K562 (cell line): ENCODE data around the gene CPA4. TPM values are rescaled to one million over a fixed set of nuclear protein-coding genes. Genes with fewer than 3 reads are reported as not detected.

ENCODE experiments used
- ATAC-seq: fragments of 200-7000 bp; cut with Tn5 transposase; 3 replicates; pipeline ENCODE4 v1.9.1; 2020; ENCODE audit warnings: moderate library complexity
- BruUV-seq: library from RNA; stranded (reverse); fragments of 400-500 nt; replicated peaks from 2 replicates; lab custom pipeline; 2021; lab: Mats Ljungman, UMichigan
- CTCF ChIA-PET: fragments of 300-600 bp; formaldehyde crosslinking; extraction: SDS; loops from one replicate; lab custom pipeline; 2021; ENCODE audit warnings: low intra/inter-chr PET ratio; lab: Yijun Ruan, JAX
- POLR2A ChIA-PET: fragments of 300-600, 350-650 bp; sonication (Branson Sonifier 250); formaldehyde crosslinking; extraction: SDS; loops from one replicate; lab custom pipeline; 2021; ENCODE audit warnings: antibody characterized with exemption, inconsistent platforms; lab: Yijun Ruan, JAX
- DNase-seq, 4 experiments: peaks; one replicate each; pipeline versions ENCODE4 v3.0.0 to v3.0.0-alpha.2; 2011 to 2018; ENCODE audit warnings: low spot score in 3 of 4, mixed read lengths in 3 of 4; ENCODE audit errors: extremely low read depth in 1 of 4
- FAIRE-seq: peaks from 2 replicates; lab custom pipeline; 2011; peaks lifted over from hg19 to GRCh38; lab: Jason Lieb, UNC
- H2AFZ ChIP-seq: 2 replicates; pipeline ENCODE4 v1.6.0; 2011; ENCODE audit warnings: low read depth, low read length, control low read depth, inconsistent platforms
- H3K27ac ChIP-seq: fragments of 200-600 bp; 3 replicates; pipeline ENCODE4 v1.8.0; 2011; ENCODE audit warnings: low read depth, mild to moderate bottlenecking, control low read depth, inconsistent platforms, low read length, moderate library complexity, mixed read lengths; ENCODE audit errors: extremely low read depth
- H3K27me3 ChIP-seq, 2 experiments: fragments of 300-600 bp in 1 of 2; 2 replicates in 1 of 2; 3 replicates in 1 of 2; pipeline versions ENCODE4 v1.6.0 to v1.8.0; 2011; ENCODE audit warnings: inconsistent platforms in 2 of 2, low read length in 2 of 2, mild to moderate bottlenecking in 1 of 2, mixed read lengths in 1 of 2, moderate library complexity in 1 of 2; ENCODE audit not compliant: control insufficient read depth in 2 of 2, insufficient read depth in 2 of 2
- H3K36me3 ChIP-seq: fragments of 300-600 bp; 3 replicates; pipeline ENCODE4 v1.8.0; 2011; ENCODE audit warnings: mild to moderate bottlenecking, low read length, inconsistent platforms; ENCODE audit not compliant: control insufficient read depth, insufficient read depth
- H3K4me1 ChIP-seq, 2 experiments: fragments of 200-600 bp in 1 of 2; replicated peaks in 1 of 2; 2 replicates in 1 of 2; 3 replicates in 1 of 2; pipeline versions ENCODE4 v1.5.1 to v1.8.0; 2011; ENCODE audit warnings: inconsistent platforms in 2 of 2, low read length in 2 of 2, mild to moderate bottlenecking in 1 of 2, mixed read lengths in 1 of 2, moderate library complexity in 1 of 2; ENCODE audit not compliant: control insufficient read depth in 2 of 2, insufficient read depth in 2 of 2
- H3K4me2 ChIP-seq: 2 replicates; pipeline ENCODE4 v1.6.1; 2011; ENCODE audit warnings: low read length, control low read depth, inconsistent platforms, mixed read lengths; ENCODE audit not compliant: insufficient read depth
- H3K4me3 ChIP-seq: fragments of 200-600 bp; sonication (generic), shearing (Covaris generic); 2 replicates; pipeline ENCODE4 v1.5.1; 2016; ENCODE audit warnings: control low read depth, inconsistent platforms
- H3K79me2 ChIP-seq: fragments of 200-600 bp; 3 replicates; pipeline ENCODE4 v1.8.0; 2011; ENCODE audit warnings: low read length, inconsistent platforms; ENCODE audit not compliant: control insufficient read depth, insufficient read depth
- H3K9ac ChIP-seq, 2 experiments: 2 replicates each; pipeline versions ENCODE4 v1.6.0 to v1.6.1; 2011; ENCODE audit warnings: low read depth in 2 of 2, low read length in 2 of 2, control low read depth in 1 of 2, inconsistent platforms in 1 of 2, mild to moderate bottlenecking in 1 of 2, mixed read lengths in 1 of 2; ENCODE audit not compliant: insufficient read depth in 1 of 2
- H3K9me1 ChIP-seq: one replicate; pipeline ENCODE4 v1.6.0; 2011; ENCODE audit warnings: inconsistent platforms, mild to moderate bottlenecking, low read length, moderate library complexity; ENCODE audit not compliant: control insufficient read depth, insufficient read depth
- H3K9me3 ChIP-seq: replicated peaks from 2 replicates; pipeline ENCODE4 v1.5.1; 2011; ENCODE audit warnings: low read depth, low read length, inconsistent platforms; ENCODE audit not compliant: control insufficient read depth, insufficient read depth
- H4K20me1 ChIP-seq: replicated peaks from 2 replicates; pipeline ENCODE4 v1.6.1; 2011; ENCODE audit warnings: low read length, inconsistent platforms, mixed read lengths; ENCODE audit not compliant: control insufficient read depth, insufficient read depth
- CREBBP ChIP-seq: IDR thresholded peaks from one replicate; pipeline ENCODE4 v1.6.1; 2012; ENCODE audit warnings: low read depth, mild to moderate bottlenecking, control low read depth, inconsistent platforms, low read length
- EP300 ChIP-seq: IDR thresholded peaks from 2 replicates; pipeline ENCODE4 v1.6.1; 2012; ENCODE audit warnings: low read length, improper control_type of control experiment
- KAT8 ChIP-seq: fragments of 450-650 bp; IDR thresholded peaks from 2 replicates; pipeline ENCODE4 v1.6.1; 2016; ENCODE audit warnings: low read depth, mild to moderate bottlenecking
- NONO ChIP-seq, 2 experiments: fragments of 200-400 bp in 1 of 2; fragments of 450-650 bp in 1 of 2; formaldehyde crosslinking in 1 of 2; IDR thresholded peaks; 2 replicates each; pipeline ENCODE4 v1.6.1; 2017; ENCODE audit warnings: low read depth in 2 of 2, mild to moderate bottlenecking in 2 of 2, moderate library complexity in 2 of 2, low read length in 1 of 2
- SPI1 ChIP-seq: IDR thresholded peaks from 2 replicates; pipeline ENCODE4 v1.6.1; 2011; ENCODE audit warnings: low read depth, low read length, control low read depth, borderline replicate concordance
- TFE3 ChIP-seq: fragments of 450-650 bp; formaldehyde crosslinking; IDR thresholded peaks from 2 replicates; pipeline ENCODE4 v1.4.0; 2020; ENCODE audit warnings: mild to moderate bottlenecking, mixed read lengths
- YY1 ChIP-seq, 3 experiments: IDR thresholded peaks; 2 replicates each; pipeline ENCODE4 v1.6.1; 2011; ENCODE audit warnings: low read length in 2 of 3, mild to moderate bottlenecking in 2 of 3, moderate library complexity in 2 of 3, borderline replicate concordance in 1 of 3, control low read depth in 1 of 3, low read depth in 1 of 3; ENCODE audit not compliant: insufficient read depth in 3 of 3, insufficient replicate concordance in 2 of 3, control insufficient read depth in 1 of 3, insufficient read length in 1 of 3; ENCODE audit errors: extremely low read depth in 1 of 3
- ZNF324 ChIP-seq: fragments of 250-450 bp; sonication (Bioruptor Pico); IDR thresholded peaks from 2 replicates; pipeline ENCODE4 v1.4.0; 2020; ENCODE audit warnings: mild to moderate bottlenecking
- ZNF778 ChIP-seq: fragments of 450-650 bp; formaldehyde crosslinking; IDR thresholded peaks from 2 replicates; pipeline ENCODE4 v1.4.0; 2020; ENCODE audit warnings: mild to moderate bottlenecking, moderate library complexity
- WGBS: fragments of 100-300 bp; shearing (Covaris generic); methylation state at CpG from one replicate; pipeline ENCODE4 v1.1.6; 2016; ENCODE audit warnings: low coverage, mixed read lengths; ENCODE audit not compliant: insufficient coverage; ENCODE audit errors: missing lambda C conversion rate; 5-methylcytosine and 5-hydroxymethylcytosine counted together
- in situ Hi-C: fragments of 300-500 bp; cut with MboI; formaldehyde crosslinking; loops from 4 replicates; pipeline ENCODE4 v1.15.0; 2018; ENCODE audit warnings: inconsistent platforms, mixed read lengths
- intact Hi-C: fragments of 100-400 bp; cut with micrococcal nuclease; formaldehyde crosslinking; loops from 2 replicates; pipeline ENCODE4 v1.14.2; 2022
- polyA plus RNA-seq, 8 experiments: library from polyadenylated mRNA; depleted of rRNA in 4 of 8; stranded (reverse) in 5 of 8; unstranded in 3 of 8; fragments of >200 nt; fragmentation: Nextera tagmentation in 2 of 8; fragmentation: Illumina TruSeq in 1 of 8; extraction: Ambion mirVana in 2 of 8; extraction: Trizol in 1 of 8; gene quantifications; 2 replicates each; pipeline versions ENCODE4 v1.2.1 to v1.2.3, GENCODE V29; 2011 to 2014; ENCODE audit warnings: inconsistent platforms in 1 of 8, missing spikeins in 1 of 8
- total RNA-seq, 7 experiments: library from RNA; depleted of rRNA in 6 of 7; stranded (reverse); fragments of >200 nt in 6 of 7; fragmentation: Illumina TruSeq in 2 of 7; extraction: Trizol in 2 of 7; gene quantifications; 2 replicates each; pipeline versions ENCODE4 v1.2.1 to v1.2.3, GENCODE V29; 2011 to 2021; ENCODE audit warnings: low replicate concordance in 1 of 7
- TF ChIP-seq, protein P1 (sequence below), 2 experiments: IDR thresholded peaks in 1 of 2; conservative IDR thresholded peaks in 1 of 2; 2 replicates each; pipeline ENCODE4 v1.6.1; 2016; ENCODE audit warnings: low read depth in 2 of 2, mild to moderate bottlenecking in 1 of 2, missing compliant biosample characterization in 1 of 2, missing genetic modification characterization in 1 of 2, moderate library complexity in 1 of 2
- TF ChIP-seq, protein P2 (sequence below): sonication (generic); formaldehyde crosslinking; IDR thresholded peaks from 2 replicates; pipeline ENCODE4 v1.8.1; 2023; ENCODE audit warnings: mild to moderate bottlenecking, missing genetic modification reagents

The CPA4 gene
- total and polyA plus RNA-seq, 9 of the 15 experiments (the other 6 are each of a cell fraction or from before 2014, with no cell fraction given): not detected

- 41% methylated on average over 23 of the region's 23 CpGs for WGBS
- Histone ChIP-seq H3K4me1 (peaks cover 8 to 9% of the 10 kb centered on the region in 2 experiments; a peak in 4 of 5 replicates), H3K27ac (no peak overlapping the region), H2AFZ (peak overlapping the region; percentile 80), H3K9ac (peak overlapping the region in 1 of 2 experiments; percentile 56; a peak in 1 of 4 replicates), H3K27me3 (peaks cover 10 to 16% of the 10 kb centered on the region in 2 experiments), H3K4me3 (no peak overlapping the region), H3K36me3 (no peaks in the 10 kb centered on the region), H3K79me2 (no peaks in the 10 kb centered on the region), H3K9me3 (no peaks in the 10 kb centered on the region), H3K9me1 (no peaks in the 10 kb centered on the region), H3K4me2 (peak overlapping the region; percentile 43), H4K20me1 (no peaks in the 10 kb centered on the region)
- peak; percentile 26; the same call in 2 of the 3 replicates for ATAC-seq
- no peak for DNase-seq
- no TSS peak for BruUV-seq
- intact Hi-C loops: loop anchor here (10.0 kb wide), 1 partner anchor 562 kb away; no protein-coding TSS in a partner anchor
- in situ Hi-C loops: no loop called here
- no peak for FAIRE-seq
- ChIA-PET POLR2A (interaction anchor here (1.2 kb wide), 1 partner anchor 22 kb away, joined by 5 read pairs; no protein-coding TSS in a partner anchor), CTCF (no interaction called here)
- TF ChIP-seq, protein P1, sequence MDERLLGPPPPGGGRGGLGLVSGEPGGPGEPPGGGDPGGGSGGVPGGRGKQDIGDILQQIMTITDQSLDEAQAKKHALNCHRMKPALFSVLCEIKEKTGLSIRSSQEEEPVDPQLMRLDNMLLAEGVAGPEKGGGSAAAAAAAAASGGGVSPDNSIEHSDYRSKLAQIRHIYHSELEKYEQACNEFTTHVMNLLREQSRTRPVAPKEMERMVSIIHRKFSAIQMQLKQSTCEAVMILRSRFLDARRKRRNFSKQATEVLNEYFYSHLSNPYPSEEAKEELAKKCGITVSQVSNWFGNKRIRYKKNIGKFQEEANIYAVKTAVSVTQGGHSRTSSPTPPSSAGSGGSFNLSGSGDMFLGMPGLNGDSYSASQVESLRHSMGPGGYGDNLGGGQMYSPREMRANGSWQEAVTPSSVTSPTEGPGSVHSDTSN (CRISPR knock-in tag; IDR thresholded peaks at IDR 0.05; ENCODE audit: low read depth): no peak
- TF ChIP-seq, protein P1 (tag; conservative IDR thresholded peaks at IDR 0.05; ENCODE audit: low read depth): no peak
- TF ChIP-seq, protein P2, sequence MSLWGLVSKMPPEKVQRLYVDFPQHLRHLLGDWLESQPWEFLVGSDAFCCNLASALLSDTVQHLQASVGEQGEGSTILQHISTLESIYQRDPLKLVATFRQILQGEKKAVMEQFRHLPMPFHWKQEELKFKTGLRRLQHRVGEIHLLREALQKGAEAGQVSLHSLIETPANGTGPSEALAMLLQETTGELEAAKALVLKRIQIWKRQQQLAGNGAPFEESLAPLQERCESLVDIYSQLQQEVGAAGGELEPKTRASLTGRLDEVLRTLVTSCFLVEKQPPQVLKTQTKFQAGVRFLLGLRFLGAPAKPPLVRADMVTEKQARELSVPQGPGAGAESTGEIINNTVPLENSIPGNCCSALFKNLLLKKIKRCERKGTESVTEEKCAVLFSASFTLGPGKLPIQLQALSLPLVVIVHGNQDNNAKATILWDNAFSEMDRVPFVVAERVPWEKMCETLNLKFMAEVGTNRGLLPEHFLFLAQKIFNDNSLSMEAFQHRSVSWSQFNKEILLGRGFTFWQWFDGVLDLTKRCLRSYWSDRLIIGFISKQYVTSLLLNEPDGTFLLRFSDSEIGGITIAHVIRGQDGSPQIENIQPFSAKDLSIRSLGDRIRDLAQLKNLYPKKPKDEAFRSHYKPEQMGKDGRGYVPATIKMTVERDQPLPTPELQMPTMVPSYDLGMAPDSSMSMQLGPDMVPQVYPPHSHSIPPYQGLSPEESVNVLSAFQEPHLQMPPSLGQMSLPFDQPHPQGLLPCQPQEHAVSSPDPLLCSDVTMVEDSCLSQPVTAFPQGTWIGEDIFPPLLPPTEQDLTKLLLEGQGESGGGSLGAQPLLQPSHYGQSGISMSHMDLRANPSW (CRISPR knock-in tag): no peak
- TF ChIP-seq YY1 (IDR thresholded peaks at IDR 0.05; ENCODE audit: borderline replicate concordance in 1 of 3, control insufficient read depth in 1 of 3, extremely low read depth in 1 of 3, insufficient read depth in 3 of 3, insufficient read length in 1 of 3, insufficient replicate concordance in 2 of 3, low read depth in 1 of 3, low read length in 2 of 3) (peak in 2 of 3 experiments; percentile 40 to 80), ZNF324 (CRISPR knock-in tag) (no peak), NONO (IDR thresholded peaks at IDR 0.05; ENCODE audit: low read depth in 2 of 2, low read length in 1 of 2) (no peak), EP300 (no peak), TFE3 (CRISPR knock-in tag) (no peak), SPI1 (peak; percentile 31; the same call in 1 of the 2 replicates), CREBBP (no peak), ZNF778 (CRISPR knock-in tag) (no peak), KAT8 (0 out of 2 replicates have a peak, but pooled peaks have one; percentile 29)
Observed at GRCh38 chr7:130272381-130273080, 20.4 kb upstream of the CPA4 start.
